OCI-LY1 (cell line): ENCODE results near the gene PRSS50.

Source experiments
- H2AFZ ChIP-seq: fragments of 200-600 bp; sonication (generic), shearing (Covaris generic); 2 replicates; pipeline ENCODE4 v1.6.0; 2014; ENCODE audit warnings: antibody characterized with exemption, mild to moderate bottlenecking, low read length
- H3F3A ChIP-seq: fragments of 200-600 bp; sonication (generic), shearing (Covaris generic); 2 replicates; pipeline ENCODE4 v1.6.0; 2014; ENCODE audit warnings: mild to moderate bottlenecking, antibody characterized with exemption, low read length, moderate library complexity; ENCODE audit not compliant: insufficient read depth
- H3K27ac ChIP-seq: fragments of 200-600 bp; sonication (generic); 2 replicates; pipeline ENCODE4 v1.5.1; 2014; ENCODE audit warnings: low read length, mixed run types, mild to moderate bottlenecking, low read depth; ENCODE audit not compliant: poor library complexity, severe bottlenecking
- H3K27me3 ChIP-seq: fragments of 200-600 bp; sonication (generic); 2 replicates; pipeline ENCODE4 v1.6.0; 2014; ENCODE audit warnings: antibody characterized with exemption, mild to moderate bottlenecking, low read length, moderate library complexity; ENCODE audit not compliant: insufficient read depth
- H3K36me3 ChIP-seq: fragments of 200-600 bp; sonication (generic); 2 replicates; pipeline ENCODE4 v1.6.1; 2014; ENCODE audit warnings: mild to moderate bottlenecking, antibody characterized with exemption, low read length, moderate library complexity, mixed read lengths; ENCODE audit not compliant: insufficient read depth
- H3K4me1 ChIP-seq: fragments of 200-600 bp; sonication (generic); 2 replicates; pipeline ENCODE4 v1.5.1; 2014; ENCODE audit warnings: mild to moderate bottlenecking, low read length, moderate library complexity; ENCODE audit not compliant: insufficient read depth, severe bottlenecking
- H3K4me2 ChIP-seq: fragments of 200-600 bp; sonication (generic), shearing (Covaris generic); 2 replicates; pipeline ENCODE4 v1.6.1; 2014; ENCODE audit warnings: low read length
- H3K4me3 ChIP-seq: fragments of 200-600 bp; sonication (generic); 2 replicates; pipeline ENCODE4 v1.5.1; 2014; ENCODE audit warnings: low read length, low read depth, mild to moderate bottlenecking, mixed read lengths; ENCODE audit not compliant: poor library complexity, severe bottlenecking
- H3K79me2 ChIP-seq: fragments of 200-600 bp; shearing (Covaris generic); 2 replicates; pipeline ENCODE4 v1.6.1; 2016; ENCODE audit warnings: mixed run types, low read length, mixed read lengths; ENCODE audit not compliant: insufficient read depth
- H3K9ac ChIP-seq: fragments of 200-600 bp; sonication (generic), shearing (Covaris generic); 2 replicates; pipeline ENCODE4 v1.6.1; 2014; ENCODE audit warnings: mild to moderate bottlenecking, low read length, mixed read lengths
- H3K9me2 ChIP-seq: fragments of 200-600 bp; sonication (generic), shearing (Covaris generic); 2 replicates; pipeline ENCODE4 v1.6.1; 2014; ENCODE audit warnings: low read depth, mild to moderate bottlenecking, low read length, mixed read lengths
- H3K9me3 ChIP-seq: fragments of 200-600 bp; shearing (Covaris generic); 2 replicates; pipeline ENCODE4 v1.6.1; 2014; ENCODE audit warnings: low read length, mixed read lengths
- H4K20me1 ChIP-seq: fragments of 200-600 bp; sonication (generic), shearing (Covaris generic); 2 replicates; pipeline ENCODE4 v1.6.0; 2016; ENCODE audit warnings: mild to moderate bottlenecking, low read length; ENCODE audit not compliant: insufficient read depth
- CTCF ChIP-seq: fragments of 200-600 bp; sonication (generic), shearing (Covaris generic); IDR thresholded peaks from 2 replicates; pipeline ENCODE4 v1.5.1; 2017; ENCODE audit warnings: mild to moderate bottlenecking, antibody characterized with exemption, low read length, moderate library complexity, mixed read lengths
- EZH2 ChIP-seq: fragments of 200-600 bp; sonication (generic), shearing (Covaris generic); IDR thresholded peaks from 2 replicates; pipeline ENCODE4 v1.8.0; 2017; ENCODE audit warnings: borderline replicate concordance, mixed run types, mild to moderate bottlenecking, antibody characterized with exemption, low read length, moderate library complexity, mixed read lengths

PRSS50 gene

GRCh38 chr3:46713898-46714552 is 3.6 kb downstream of the PRSS50 start:
- H3K79me2 ChIP-seq, result no peaks in the 10 kb centered on the region
- H3K9me3 ChIP-seq, result no peaks in the 10 kb centered on the region
- TF ChIP-seq CTCF (no peak), EZH2 (no peak)
- no peak overlapping the region for H3K4me3 ChIP-seq
- H4K20me1 ChIP-seq, result no peaks in the 10 kb centered on the region
- no peaks in the 10 kb centered on the region for H3K27me3 ChIP-seq
- no peak overlapping the region for H2AFZ ChIP-seq
- H3K36me3 ChIP-seq, result no peaks in the 10 kb centered on the region
- H3K4me2 ChIP-seq, result no peak overlapping the region
- H3K27ac ChIP-seq, result no peak overlapping the region
- H3F3A ChIP-seq, result no peaks in the 10 kb centered on the region
- no peaks in the 10 kb centered on the region for H3K4me1 ChIP-seq
- H3K9me2 ChIP-seq, result no peaks in the 10 kb centered on the region
- H3K9ac ChIP-seq, result no peak overlapping the region

- no peak overlapping the region for H2AFZ ChIP-seq
- H3K27me3 ChIP-seq, result no peaks in the 10 kb centered on the region
- H3F3A ChIP-seq, result no peaks in the 10 kb centered on the region
- no peaks in the 10 kb centered on the region for H3K4me1 ChIP-seq
- H3K9ac ChIP-seq, result no peak overlapping the region
- no peak overlapping the region for H3K4me2 ChIP-seq
- H3K79me2 ChIP-seq, result no peaks in the 10 kb centered on the region
- H4K20me1 ChIP-seq, result no peaks in the 10 kb centered on the region
- H3K9me2 ChIP-seq, result no peaks in the 10 kb centered on the region
- TF ChIP-seq CTCF (no peak), EZH2 (no peak)
- H3K27ac ChIP-seq, result no peak overlapping the region
- H3K36me3 ChIP-seq, result no peaks in the 10 kb centered on the region
- H3K4me3 ChIP-seq, result no peak overlapping the region
- H3K9me3 ChIP-seq, result no peaks in the 10 kb centered on the region
Measured at GRCh38 chr3:46713050-46713897, 4.4 kb downstream of the PRSS50 start.

GRCh38 chr3:46712191-46713049 is 5.2 kb downstream of the PRSS50 start:
- Histone ChIP-seq H3K79me2 (no peaks in the 10 kb centered on the region), H3K9me3 (no peaks in the 10 kb centered on the region), H4K20me1 (no peaks in the 10 kb centered on the region), H2AFZ (no peak overlapping the region), H3K9ac (no peak overlapping the region), H3K36me3 (no peaks in the 10 kb centered on the region), H3F3A (no peaks in the 10 kb centered on the region), H3K4me1 (no peaks in the 10 kb centered on the region), H3K4me3 (no peak overlapping the region), H3K4me2 (no peak overlapping the region), H3K27ac (no peak overlapping the region), H3K9me2 (no peaks in the 10 kb centered on the region), H3K27me3 (no peaks in the 10 kb centered on the region)
- no peak for TF ChIP-seq CTCF
- no peak for TF ChIP-seq EZH2
